ENCODE results near the gene SKI.

DNA sequence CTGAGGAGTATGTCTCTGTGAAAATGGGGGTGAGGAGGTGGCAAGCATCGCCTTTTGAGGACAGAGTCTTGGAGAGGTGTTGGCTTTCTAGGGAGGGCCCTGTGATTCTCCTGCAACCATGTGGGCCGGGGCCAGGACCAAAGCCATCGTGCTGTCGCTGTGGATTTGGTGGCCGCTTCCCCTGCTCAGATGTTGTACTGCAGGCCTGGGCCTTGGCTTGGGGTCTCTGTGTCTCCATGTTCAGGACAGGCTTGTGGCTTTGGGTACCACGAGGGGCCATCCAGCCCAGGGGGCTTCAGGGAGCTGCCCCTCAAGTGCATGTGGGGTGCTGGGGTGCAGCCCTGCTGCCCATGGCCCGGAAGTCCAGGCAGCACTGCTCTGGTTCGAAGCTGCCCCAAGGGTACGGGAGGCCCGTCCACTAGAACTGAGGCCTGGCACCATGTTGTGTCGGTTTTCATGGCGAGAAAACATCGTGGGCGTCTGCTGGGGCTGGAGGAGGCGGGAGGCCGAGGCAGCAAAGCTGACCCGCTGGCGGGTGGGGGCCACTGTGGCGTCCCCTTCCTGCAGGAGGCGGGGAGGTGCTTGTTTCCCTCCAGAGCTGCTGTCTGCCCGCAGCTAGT lies 55.4 kb downstream of the SKI start:
- TF ChIP-seq EZH2 (IDR thresholded peaks at IDR 0.05; ENCODE audit: borderline replicate concordance, insufficient read depth, low read depth, low read length, poor library complexity, severe bottlenecking): no peak
- TF ChIP-seq, protein P1, sequence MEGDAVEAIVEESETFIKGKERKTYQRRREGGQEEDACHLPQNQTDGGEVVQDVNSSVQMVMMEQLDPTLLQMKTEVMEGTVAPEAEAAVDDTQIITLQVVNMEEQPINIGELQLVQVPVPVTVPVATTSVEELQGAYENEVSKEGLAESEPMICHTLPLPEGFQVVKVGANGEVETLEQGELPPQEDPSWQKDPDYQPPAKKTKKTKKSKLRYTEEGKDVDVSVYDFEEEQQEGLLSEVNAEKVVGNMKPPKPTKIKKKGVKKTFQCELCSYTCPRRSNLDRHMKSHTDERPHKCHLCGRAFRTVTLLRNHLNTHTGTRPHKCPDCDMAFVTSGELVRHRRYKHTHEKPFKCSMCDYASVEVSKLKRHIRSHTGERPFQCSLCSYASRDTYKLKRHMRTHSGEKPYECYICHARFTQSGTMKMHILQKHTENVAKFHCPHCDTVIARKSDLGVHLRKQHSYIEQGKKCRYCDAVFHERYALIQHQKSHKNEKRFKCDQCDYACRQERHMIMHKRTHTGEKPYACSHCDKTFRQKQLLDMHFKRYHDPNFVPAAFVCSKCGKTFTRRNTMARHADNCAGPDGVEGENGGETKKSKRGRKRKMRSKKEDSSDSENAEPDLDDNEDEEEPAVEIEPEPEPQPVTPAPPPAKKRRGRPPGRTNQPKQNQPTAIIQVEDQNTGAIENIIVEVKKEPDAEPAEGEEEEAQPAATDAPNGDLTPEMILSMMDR (IDR thresholded peaks at IDR 0.05): no peak

Data from B cell (primary cell).